ENCODE data around the gene DNMT3B. TPM values are rescaled to one million over a fixed set of nuclear protein-coding genes. Genes with fewer than 3 reads are reported as not detected.
"Not testable (repeated sequence)": the region's sequence is repeated elsewhere in the genome, so short reads cannot be mapped to it uniquely, and the experiment has no call there.

The DNMT3B gene
- polyA plus RNA-seq, 1 experiment: 1.3 TPM

DNA sequence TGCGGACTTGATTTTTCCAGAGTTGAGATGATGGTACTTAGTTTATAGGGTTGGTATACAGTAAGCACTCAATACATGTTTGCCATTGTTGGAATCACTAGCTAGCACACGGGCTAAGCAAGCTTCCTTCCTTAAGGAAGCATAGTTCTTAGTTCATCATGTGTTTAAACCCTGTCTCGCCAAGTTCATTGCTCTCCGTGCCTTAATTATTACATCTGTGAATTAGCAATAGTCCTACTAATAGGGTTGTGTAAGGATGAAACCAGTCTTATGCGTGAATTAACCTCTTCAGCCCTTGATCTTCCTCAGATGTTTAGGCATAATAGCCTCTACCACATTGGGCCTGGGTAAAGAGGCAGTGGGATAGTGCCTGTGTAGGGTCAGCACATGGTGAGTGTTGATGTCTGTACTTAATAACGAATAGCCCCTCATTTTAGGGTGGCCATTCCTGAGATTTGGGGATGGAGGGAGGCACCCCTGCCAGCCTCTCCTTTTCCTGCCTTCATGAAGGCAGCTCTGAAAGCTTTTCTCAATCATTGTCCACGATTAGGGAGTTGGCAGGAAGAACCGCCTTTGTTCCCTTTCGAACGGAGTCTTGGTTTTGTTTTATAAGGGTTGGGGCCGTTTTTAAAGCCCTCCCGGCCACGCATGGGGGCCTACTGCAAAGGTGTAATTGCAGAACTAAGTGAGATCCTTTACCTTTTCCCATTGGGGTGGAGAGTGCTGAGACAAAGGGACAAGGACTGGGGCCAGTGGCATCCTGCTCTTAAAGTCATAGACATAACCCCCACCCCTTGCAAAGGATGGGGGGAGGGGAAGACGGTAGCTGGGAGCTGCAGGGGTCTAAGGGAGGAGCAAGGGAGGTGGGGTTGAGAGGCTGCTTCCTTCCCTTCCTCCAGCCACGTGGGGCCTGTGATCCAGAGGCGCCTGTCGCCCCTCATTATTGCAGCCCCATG lies 2.1 kb downstream of the DNMT3B start:
- no peak for DNase-seq (ENCODE audit: low read depth)
- H3K4me3 ChIP-seq (ENCODE audit: low read depth, low read length): no peak overlapping the region
- H3K36me3 ChIP-seq (ENCODE audit: control insufficient read depth, insufficient read depth, low read length): no peaks in the 10 kb centered on the region
- TF ChIP-seq, protein P1, sequence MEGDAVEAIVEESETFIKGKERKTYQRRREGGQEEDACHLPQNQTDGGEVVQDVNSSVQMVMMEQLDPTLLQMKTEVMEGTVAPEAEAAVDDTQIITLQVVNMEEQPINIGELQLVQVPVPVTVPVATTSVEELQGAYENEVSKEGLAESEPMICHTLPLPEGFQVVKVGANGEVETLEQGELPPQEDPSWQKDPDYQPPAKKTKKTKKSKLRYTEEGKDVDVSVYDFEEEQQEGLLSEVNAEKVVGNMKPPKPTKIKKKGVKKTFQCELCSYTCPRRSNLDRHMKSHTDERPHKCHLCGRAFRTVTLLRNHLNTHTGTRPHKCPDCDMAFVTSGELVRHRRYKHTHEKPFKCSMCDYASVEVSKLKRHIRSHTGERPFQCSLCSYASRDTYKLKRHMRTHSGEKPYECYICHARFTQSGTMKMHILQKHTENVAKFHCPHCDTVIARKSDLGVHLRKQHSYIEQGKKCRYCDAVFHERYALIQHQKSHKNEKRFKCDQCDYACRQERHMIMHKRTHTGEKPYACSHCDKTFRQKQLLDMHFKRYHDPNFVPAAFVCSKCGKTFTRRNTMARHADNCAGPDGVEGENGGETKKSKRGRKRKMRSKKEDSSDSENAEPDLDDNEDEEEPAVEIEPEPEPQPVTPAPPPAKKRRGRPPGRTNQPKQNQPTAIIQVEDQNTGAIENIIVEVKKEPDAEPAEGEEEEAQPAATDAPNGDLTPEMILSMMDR (IDR thresholded peaks at IDR 0.05; ENCODE audit: insufficient read depth, low read depth, low read length): no peak
- POLR2A ChIA-PET: no interaction called here
- CTCF ChIA-PET: interaction anchor here (1.6 to 3.2 kb wide), 3 partner anchors 14 to 90 kb away, joined by 3 to 27 read pairs (median 6); partner anchors contain the start of gene C20orf203
- H3K27me3 ChIP-seq (ENCODE audit: control insufficient read depth, insufficient read depth, low read length): no peaks in the 10 kb centered on the region

GRCh38 chr20:32765230-32765875 lies 3.2 kb downstream of the DNMT3B start:
- CTCF ChIA-PET; DNase-seq (ENCODE audit: low read depth); POLR2A ChIA-PET; H3K27me3 ChIP-seq (ENCODE audit: control insufficient read depth, insufficient read depth, low read length); H3K36me3 ChIP-seq (ENCODE audit: control insufficient read depth, insufficient read depth, low read length); H3K4me3 ChIP-seq (ENCODE audit: low read depth, low read length): not testable (repeated sequence)

- no peak for DNase-seq (ENCODE audit: low read depth)
- TF ChIP-seq, protein P1 (IDR thresholded peaks at IDR 0.05; ENCODE audit: insufficient read depth, low read depth, low read length): no peak
Observed at GRCh38 chr20:32767418-32768198, 5.4 kb downstream of the DNMT3B start.

GRCh38 chr20:32772046-32772445 lies 9.9 kb downstream of the DNMT3B start:
- Histone ChIP-seq H3K27me3 (ENCODE audit: control insufficient read depth, insufficient read depth, low read length) (no peaks in the 10 kb centered on the region), H3K36me3 (ENCODE audit: control insufficient read depth, insufficient read depth, low read length) (no peaks in the 10 kb centered on the region), H3K4me3 (ENCODE audit: low read depth, low read length) (no peak overlapping the region)
- ChIA-PET CTCF (no interaction called here), POLR2A (no interaction called here)
- DNase-seq (ENCODE audit: low read depth): no peak
- TF ChIP-seq, protein P1 (IDR thresholded peaks at IDR 0.05; ENCODE audit: insufficient read depth, low read depth, low read length): no peak

More at GRCh38 chr20:32767418-32768198, 5.4 kb downstream of the DNMT3B start:
- Histone ChIP-seq H3K36me3 (ENCODE audit: control insufficient read depth, insufficient read depth, low read length) (no peaks in the 10 kb centered on the region), H3K27me3 (ENCODE audit: control insufficient read depth, insufficient read depth, low read length) (no peaks in the 10 kb centered on the region), H3K4me3 (ENCODE audit: low read depth, low read length) (no peak overlapping the region)
- POLR2A ChIA-PET: no interaction called here
- CTCF ChIA-PET: interaction anchor here (3.8 kb wide), 1 partner anchor 10 kb away, joined by 14 read pairs; no protein-coding TSS in a partner anchor

GRCh38 chr20:32773223-32773622 lies 11.0 kb downstream of the DNMT3B start:
- H3K36me3 ChIP-seq (ENCODE audit: control insufficient read depth, insufficient read depth, low read length): no peaks in the 10 kb centered on the region
- no peak for DNase-seq (ENCODE audit: low read depth)
- ChIA-PET CTCF (interaction anchor here (1.1 kb wide), 1 partner anchor 20 kb away, joined by 3 read pairs; no protein-coding TSS in a partner anchor), POLR2A (no interaction called here)
- no peak overlapping the region for H3K4me3 ChIP-seq (ENCODE audit: low read depth, low read length)
- H3K27me3 ChIP-seq (ENCODE audit: control insufficient read depth, insufficient read depth, low read length): no peaks in the 10 kb centered on the region
- TF ChIP-seq, protein P1 (IDR thresholded peaks at IDR 0.05; ENCODE audit: insufficient read depth, low read depth, low read length): no peak
